CD14-positive monocyte (primary cell): ENCODE results near the gene ANGPTL3. TPM values are rescaled to one million over a fixed set of nuclear protein-coding genes. Genes with fewer than 3 reads are reported as not detected.
"Not testable (repeated sequence)": the region's sequence is repeated elsewhere in the genome, so short reads cannot be mapped to it uniquely, and the experiment has no call there.

Experiments used
- DNase-seq, 3 donors: peaks; one replicate each; pipeline ENCODE4 v3.0.0-alpha.2; 2011 to 2022
- H2AFZ ChIP-seq: 2 replicates; pipeline ENCODE4 v1.6.0; 2012; ENCODE audit warnings: mild to moderate bottlenecking, low read depth, low read length, inconsistent platforms; ENCODE audit not compliant: insufficient read depth, poor library complexity, severe bottlenecking
- H3K27ac ChIP-seq, 2 donors: 1 replicate in 1 of 2; 2 replicates in 1 of 2; pipeline ENCODE4 v1.5.1; 2012 to 2013; ENCODE audit warnings: low read length in 2 of 2, control low read depth in 1 of 2, inconsistent platforms in 1 of 2, low read depth in 1 of 2, mild to moderate bottlenecking in 1 of 2
- H3K27me3 ChIP-seq, 2 donors: one replicate each; pipeline versions ENCODE4 v1.6.0 to v1.6.1; 2011 to 2013; ENCODE audit warnings: low read length in 2 of 2; ENCODE audit not compliant: control insufficient read depth in 2 of 2, insufficient read depth in 2 of 2
- H3K36me3 ChIP-seq, 2 donors: replicated peaks in 1 of 2; 1 replicate in 1 of 2; 2 replicates in 1 of 2; pipeline versions ENCODE4 v1.5.1 to v1.6.1; 2012 to 2013; ENCODE audit warnings: low read length in 2 of 2, control low read depth in 1 of 2, inconsistent platforms in 1 of 2, mild to moderate bottlenecking in 1 of 2; ENCODE audit not compliant: insufficient read depth in 2 of 2, control insufficient read depth in 1 of 2
- H3K4me1 ChIP-seq, 2 donors: 1 replicate in 1 of 2; 2 replicates in 1 of 2; pipeline versions ENCODE4 v1.5.1 to v1.6.1; 2012 to 2013; ENCODE audit warnings: low read length in 2 of 2, control low read depth in 1 of 2, inconsistent platforms in 1 of 2, mild to moderate bottlenecking in 1 of 2, moderate library complexity in 1 of 2; ENCODE audit not compliant: insufficient read depth in 2 of 2, control insufficient read depth in 1 of 2
- H3K4me2 ChIP-seq: replicated peaks from 2 replicates; pipeline ENCODE3; 2012; ENCODE audit warnings: low read length, moderate library complexity, mild to moderate bottlenecking; ENCODE audit not compliant: poor library complexity, severe bottlenecking; ENCODE audit errors: extremely low read depth
- H3K4me3 ChIP-seq, 3 experiments: fragments of 200-600 bp in 1 of 3; sonication (generic) in 1 of 3; replicated peaks in 1 of 3; 1 replicate in 2 of 3; 2 replicates in 1 of 3; pipeline ENCODE4 v1.5.1; 2011 to 2013; ENCODE audit warnings: low read length in 3 of 3, mild to moderate bottlenecking in 3 of 3, control low read depth in 2 of 3, low read depth in 2 of 3, inconsistent platforms in 1 of 3, moderate library complexity in 1 of 3
- H3K79me2 ChIP-seq: 2 replicates; pipeline ENCODE4 v1.6.0; 2012; ENCODE audit warnings: mild to moderate bottlenecking, control low read depth, inconsistent platforms, low read length, moderate library complexity; ENCODE audit not compliant: insufficient read depth
- H3K9ac ChIP-seq: 2 replicates; pipeline ENCODE4 v1.6.0; 2017; ENCODE audit warnings: low read length, mild to moderate bottlenecking; ENCODE audit not compliant: insufficient read depth, poor library complexity, severe bottlenecking
- H3K9me3 ChIP-seq, 2 donors: replicated peaks in 1 of 2; 1 replicate in 1 of 2; 2 replicates in 1 of 2; pipeline versions ENCODE4 v1.5.1 to v1.6.1; 2012 to 2013; ENCODE audit warnings: low read length in 2 of 2, control low read depth in 1 of 2; ENCODE audit not compliant: control insufficient read depth in 1 of 2, insufficient read depth in 1 of 2
- H4K20me1 ChIP-seq: 2 replicates; pipeline ENCODE4 v1.6.0; 2012; ENCODE audit warnings: mild to moderate bottlenecking, low read length, control low read depth, moderate library complexity; ENCODE audit not compliant: insufficient read depth
- H3K27ac Mint-ChIP-seq, 7 donors: one replicate each; pipeline ENCODE4 v1.8.0; 2020; ENCODE audit warnings: mild to moderate bottlenecking in 7 of 7, mixed read lengths in 7 of 7, moderate library complexity in 6 of 7, inconsistent platforms in 2 of 7
- H3K27me3 Mint-ChIP-seq, 3 donors: one replicate each; pipeline ENCODE4 v1.8.0; 2021 to 2022; ENCODE audit warnings: low read depth in 3 of 3, mild to moderate bottlenecking in 3 of 3, mixed read lengths in 3 of 3, moderate library complexity in 3 of 3, inconsistent platforms in 1 of 3
- H3K36me3 Mint-ChIP-seq, 2 donors: one replicate each; pipeline ENCODE4 v1.8.0; 2020; ENCODE audit warnings: mixed read lengths in 2 of 2, inconsistent platforms in 1 of 2, mild to moderate bottlenecking in 1 of 2
- H3K4me1 Mint-ChIP-seq: one replicate; pipeline ENCODE4 v1.8.0; 2020; ENCODE audit warnings: mild to moderate bottlenecking, mixed read lengths
- H3K4me3 Mint-ChIP-seq, 2 donors: one replicate each; pipeline ENCODE4 v1.8.0; 2020; ENCODE audit warnings: mild to moderate bottlenecking in 2 of 2, mixed read lengths in 2 of 2, moderate library complexity in 1 of 2
- H3K9me3 Mint-ChIP-seq, 7 donors: one replicate each; pipeline ENCODE4 v1.8.0; 2020 to 2022; ENCODE audit warnings: mixed read lengths in 7 of 7, mild to moderate bottlenecking in 6 of 7, moderate library complexity in 6 of 7, inconsistent platforms in 2 of 7
- WGBS: methylation state at CpG from one replicate; pipeline ENCODE4 v1.1.5; 2013; ENCODE audit warnings: missing lambda C conversion rate; ENCODE audit not compliant: insufficient coverage; 5-methylcytosine and 5-hydroxymethylcytosine counted together
- intact Hi-C, 2 donors: fragments of 100-400 bp; cut with micrococcal nuclease; formaldehyde crosslinking; loops; one replicate each; pipeline versions ENCODE4 v1.15.0 to v1.15.1; 2023
- polyA minus RNA-seq: library from RNA; depleted of rRNA, polyadenylated mRNA; stranded (reverse); fragments of >200 nt; gene quantifications from 2 replicates; pipeline ENCODE4 v1.2.3, GENCODE V29; 2012
- polyA plus RNA-seq, 3 donors: library from polyadenylated mRNA; depleted of rRNA in 1 of 3; unstranded in 2 of 3; stranded (reverse) in 1 of 3; fragments of 300-500 nt in 2 of 3; fragments of >200 nt in 1 of 3; fragmentation: Illumina TruSeq in 2 of 3; gene quantifications; 1 replicate in 2 of 3; 2 replicates in 1 of 3; pipeline ENCODE4 v1.2.3, GENCODE V29; 2012 to 2021
- total RNA-seq, 12 experiments: library from RNA in 1 of 12; stranded (reverse) in 1 of 12; fragments of 120-200 nt in 1 of 12; gene quantifications; one replicate each; pipeline ENCODE4 v1.2.4 and lab custom pipeline; 2013 to 2026; ENCODE audit warnings: mixed read lengths in 6 of 12, inconsistent platforms in 1 of 12
- TF ChIP-seq, protein P1 (sequence below): fragments of 200-600 bp; IDR thresholded peaks from one replicate; pipeline ENCODE4 v1.8.0; 2022; ENCODE audit warnings: antibody characterized with exemption, mild to moderate bottlenecking

ANGPTL3 gene
- not detected for total RNA-seq (2013)
- polyA plus RNA-seq (not detected), polyA minus RNA-seq (not detected in 2 replicates), total RNA-seq (lab: John Stamatoyannopoulos, UW) (0 to 2.4 (median 0.04) reads per million in 11 experiments)

GRCh38 chr1:62597281-62597680, at the start of gene ANGPTL3:
ANGPTL3 (plus strand) TSS chr1:62597520; CDS start chr1:62597567, 47 bp downstream.
- Histone ChIP-seq H3K36me3 (no peaks in the 10 kb centered on the region), H3K4me1 (no peaks in the 10 kb centered on the region), H2AFZ (no peak within 1 kb of the TSS), H3K9me3 (no peaks in the 10 kb centered on the region), H3K79me2 (no peaks in the 10 kb centered on the region), H3K4me2 (no peak within 1 kb of the TSS), H3K27me3 (no peaks in the 10 kb centered on the region), H3K27ac (no peak within 1 kb of the TSS), H3K4me3 (no peak within 1 kb of the TSS), H4K20me1 (no peaks in the 10 kb centered on the region), H3K9ac (no peak within 1 kb of the TSS)
- Mint-ChIP-seq H3K4me3 (no peak within 1 kb of the TSS), H3K4me1 (no peaks in the 10 kb centered on the region), H3K27me3 (no peaks in the 10 kb centered on the region), H3K36me3 (peaks cover 0 to 2% of the 10 kb centered on the region in 2 donors), H3K9me3 (no peaks in the 10 kb centered on the region), H3K27ac (no peak within 1 kb of the TSS)
- TF ChIP-seq, protein P1, sequence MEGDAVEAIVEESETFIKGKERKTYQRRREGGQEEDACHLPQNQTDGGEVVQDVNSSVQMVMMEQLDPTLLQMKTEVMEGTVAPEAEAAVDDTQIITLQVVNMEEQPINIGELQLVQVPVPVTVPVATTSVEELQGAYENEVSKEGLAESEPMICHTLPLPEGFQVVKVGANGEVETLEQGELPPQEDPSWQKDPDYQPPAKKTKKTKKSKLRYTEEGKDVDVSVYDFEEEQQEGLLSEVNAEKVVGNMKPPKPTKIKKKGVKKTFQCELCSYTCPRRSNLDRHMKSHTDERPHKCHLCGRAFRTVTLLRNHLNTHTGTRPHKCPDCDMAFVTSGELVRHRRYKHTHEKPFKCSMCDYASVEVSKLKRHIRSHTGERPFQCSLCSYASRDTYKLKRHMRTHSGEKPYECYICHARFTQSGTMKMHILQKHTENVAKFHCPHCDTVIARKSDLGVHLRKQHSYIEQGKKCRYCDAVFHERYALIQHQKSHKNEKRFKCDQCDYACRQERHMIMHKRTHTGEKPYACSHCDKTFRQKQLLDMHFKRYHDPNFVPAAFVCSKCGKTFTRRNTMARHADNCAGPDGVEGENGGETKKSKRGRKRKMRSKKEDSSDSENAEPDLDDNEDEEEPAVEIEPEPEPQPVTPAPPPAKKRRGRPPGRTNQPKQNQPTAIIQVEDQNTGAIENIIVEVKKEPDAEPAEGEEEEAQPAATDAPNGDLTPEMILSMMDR: no peak
- DNase-seq: no peak
- WGBS: 83% methylated on average over 1 of the region's 3 CpGs
- intact Hi-C loops: no loop called here

- no peak overlapping the region for H3K4me3 Mint-ChIP-seq
- no peak overlapping the region for H3K4me3 ChIP-seq
- H3K36me3 Mint-ChIP-seq: peaks cover 0 to 6% of the 10 kb centered on the region in 2 donors
- intact Hi-C loops: no loop called here
- H3K27me3 ChIP-seq: no peaks in the 10 kb centered on the region
- no peak overlapping the region for H3K27ac ChIP-seq
- peaks cover 0 to 5% (median 0%) of the 10 kb centered on the region in 7 donors for H3K9me3 Mint-ChIP-seq
- DNase-seq: no peak
- H3K4me2 ChIP-seq: no peak overlapping the region
- no peaks in the 10 kb centered on the region for H4K20me1 ChIP-seq
- TF ChIP-seq, protein P1: no peak
- no peaks in the 10 kb centered on the region for H3K4me1 ChIP-seq
- no CpG with 5 or more reads among the region's 2 CpGs for WGBS
- H3K27ac Mint-ChIP-seq: no peak overlapping the region
- H2AFZ ChIP-seq: no peak overlapping the region
- H3K36me3 ChIP-seq: no peaks in the 10 kb centered on the region
- no peaks in the 10 kb centered on the region for H3K9me3 ChIP-seq
- H3K9ac ChIP-seq: no peak overlapping the region
- H3K79me2 ChIP-seq: no peaks in the 10 kb centered on the region
- peaks cover 7% of the 10 kb centered on the region for H3K4me1 Mint-ChIP-seq
- H3K27me3 Mint-ChIP-seq: peaks cover 0 to 2% (median 0%) of the 10 kb centered on the region in 3 donors
These were observed 36.0 kb upstream of the ANGPTL3 start for GRCh38 chr1:62561306-62561705.

DNA sequence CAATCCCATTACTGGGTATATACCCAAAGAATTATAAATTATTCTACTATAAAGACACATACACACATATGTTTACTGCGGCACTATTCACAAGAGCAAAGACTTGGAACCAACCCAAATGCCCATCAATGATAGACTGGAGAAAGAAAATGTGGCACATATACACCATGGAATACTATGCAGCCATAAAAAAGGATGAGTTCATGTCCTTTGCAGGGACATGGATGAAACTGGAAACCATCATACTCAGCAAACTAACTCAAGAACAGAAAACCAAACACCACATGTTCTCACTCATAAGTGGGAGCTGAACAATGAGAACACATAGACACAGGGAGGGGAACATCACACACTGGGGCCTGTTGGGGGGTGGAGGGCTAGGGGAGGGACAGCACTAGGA, 30.1 kb upstream of the ANGPTL3 start:
- H3K4me2 ChIP-seq, H3K36me3 ChIP-seq, DNase-seq, H3K9me3 ChIP-seq, H3K27ac ChIP-seq, H3K9ac ChIP-seq, H2AFZ ChIP-seq, H3K4me1 ChIP-seq, H3K4me3 Mint-ChIP-seq, H3K27me3 ChIP-seq, H3K79me2 ChIP-seq, H3K27me3 Mint-ChIP-seq, H4K20me1 ChIP-seq, H3K27ac Mint-ChIP-seq, H3K4me3 ChIP-seq, intact Hi-C loops: not testable (repeated sequence)
- WGBS: no CpG with 5 or more reads among the region's 1 CpG
- Mint-ChIP-seq H3K4me1 (peaks cover 18% of the 10 kb centered on the region), H3K9me3 (peaks cover 11 to 37% (median 17%) of the 10 kb centered on the region in 7 donors), H3K36me3 (peaks cover 6 to 14% of the 10 kb centered on the region in 2 donors)
